ENCODE measurements around the gene PACRG. TPM values are rescaled to one million over a fixed set of nuclear protein-coding genes. Genes with fewer than 3 reads are reported as not detected.

The PACRG gene
- total RNA-seq, 2 donors from 2014 or later: 0.70 to 1.3 TPM

GRCh38 chr6:163231356-163232014, 503.7 kb downstream of the PACRG start:
- intact Hi-C loops (cut with DNase I, micrococcal nuclease): no loop called here
- DNase-seq (no peak), ATAC-seq (no peak)

- DNase-seq (no peak), ATAC-seq (no peak)
- intact Hi-C loops (cut with DNase I, micrococcal nuclease): no loop called here
These were observed 504.3 kb downstream of the PACRG start for GRCh38 chr6:163232015-163232523.

GRCh38 chr6:163232649-163233048, 504.9 kb downstream of the PACRG start:
- ATAC-seq (no peak), DNase-seq (no peak)
- intact Hi-C loops (cut with DNase I, micrococcal nuclease): no loop called here

GRCh38 chr6:163237110-163237509, 509.3 kb downstream of the PACRG start:
- DNase-seq (no peak), ATAC-seq (no peak)
- intact Hi-C loops (cut with DNase I, micrococcal nuclease): no loop called here

- intact Hi-C loops (cut with DNase I, micrococcal nuclease): no loop called here
- ATAC-seq (no peak), DNase-seq (no peak)
These were observed 512.0 kb downstream of the PACRG start for GRCh38 chr6:163239572-163240340.

GRCh38 chr6:163240556-163240955, 512.8 kb downstream of the PACRG start:
- no peak for DNase-seq
- no peak for ATAC-seq
- intact Hi-C loops (cut with DNase I, micrococcal nuclease): no loop called here

- intact Hi-C loops (cut with DNase I, micrococcal nuclease): no loop called here
- no peak for DNase-seq
- ATAC-seq: no peak
These were observed 513.9 kb downstream of the PACRG start for GRCh38 chr6:163241683-163242082.

GRCh38 chr6:163243083-163243482, 515.3 kb downstream of the PACRG start:
- ATAC-seq (no peak), DNase-seq (no peak)
- intact Hi-C loops (cut with DNase I, micrococcal nuclease): no loop called here

GRCh38 chr6:163243692-163244589, 516.2 kb downstream of the PACRG start:
- intact Hi-C loops (cut with DNase I, micrococcal nuclease): no loop called here
- no peak for ATAC-seq
- no peak for DNase-seq

GRCh38 chr6:163248051-163248450, 520.3 kb downstream of the PACRG start:
- ATAC-seq (no peak), DNase-seq (no peak)
- intact Hi-C loops (cut with DNase I, micrococcal nuclease): no loop called here

GRCh38 chr6:163249651-163250101, 521.9 kb downstream of the PACRG start:
- DNase-seq: no peak
- ATAC-seq: no peak

GRCh38 chr6:163250116-163250515, 522.3 kb downstream of the PACRG start:
- DNase-seq: no peak
- intact Hi-C loops (cut with DNase I, micrococcal nuclease): no loop called here
- no peak for ATAC-seq

More at GRCh38 chr6:163249651-163250101, 521.9 kb downstream of the PACRG start:
- intact Hi-C loops (cut with DNase I, micrococcal nuclease): no loop called here

- DNase-seq (no peak), ATAC-seq (no peak)
- intact Hi-C loops (cut with DNase I, micrococcal nuclease): no loop called here
These were observed 524.4 kb downstream of the PACRG start for GRCh38 chr6:163252061-163252591.

- ATAC-seq: no peak
- intact Hi-C loops (cut with DNase I, micrococcal nuclease): no loop called here
- DNase-seq: no peak
These were observed 525.9 kb downstream of the PACRG start for GRCh38 chr6:163253556-163254213.

GRCh38 chr6:163254341-163254835, 526.6 kb downstream of the PACRG start:
- DNase-seq (no peak), ATAC-seq (no peak)
- intact Hi-C loops (cut with DNase I, micrococcal nuclease): no loop called here

- DNase-seq (no peak), ATAC-seq (no peak)
- intact Hi-C loops (cut with DNase I, micrococcal nuclease): no loop called here
These were observed 527.5 kb downstream of the PACRG start for GRCh38 chr6:163255265-163255664.

- no peak for DNase-seq
- intact Hi-C loops (cut with DNase I, micrococcal nuclease): no loop called here
- ATAC-seq: no peak
These were observed 531.9 kb downstream of the PACRG start for GRCh38 chr6:163259689-163260088.

- intact Hi-C loops (cut with DNase I, micrococcal nuclease): no loop called here
- ATAC-seq (no peak), DNase-seq (no peak)
These were observed 532.5 kb downstream of the PACRG start for GRCh38 chr6:163260111-163260895.
